A673 (cell line): ENCODE results near the gene ZNF827.

Experiments
- CTCF ChIP-seq: fragments of 300-800, 200-600 bp; sonication (generic); conservative IDR thresholded peaks from 2 replicates; pipeline ENCODE4 v1.5.1; 2017; ENCODE audit warnings: low read depth, mild to moderate bottlenecking, antibody characterized with exemption, low read length, moderate library complexity, mixed read lengths
- EZH2 ChIP-seq: fragments of 200-600 bp; sonication (generic); IDR thresholded peaks from 2 replicates; pipeline ENCODE4 v1.6.1; 2017; ENCODE audit warnings: borderline replicate concordance, low read depth, mild to moderate bottlenecking, mixed read lengths, antibody characterized with exemption, low read length; ENCODE audit not compliant: poor library complexity, severe bottlenecking

- TF ChIP-seq CTCF (no peak), EZH2 (no peak)
Measured at GRCh38 chr4:145845118-145845517, 93.5 kb downstream of the ZNF827 start.
